Esophagus muscularis mucosa (tissue), 4 donors: ENCODE data around the gene KCMF1.

Experiments used
- CTCF ChIP-seq, 3 experiments: fragments of 200-600 bp in 2 of 3; fragments of 450-650 bp in 1 of 3; sonication (generic) in 2 of 3; IDR thresholded peaks; one replicate each; pipeline ENCODE4 v1.5.1; 2017 to 2019; ENCODE audit warnings: antibody characterized with exemption in 3 of 3, mild to moderate bottlenecking in 2 of 3, moderate library complexity in 1 of 3
- EP300 ChIP-seq: sonication (generic); formaldehyde crosslinking; IDR thresholded peaks from one replicate; pipeline ENCODE4 v1.6.1; 2017; ENCODE audit warnings: antibody characterized with exemption
- POLR2A ChIP-seq: fragments of 450-650 bp; IDR thresholded peaks from one replicate; pipeline ENCODE4 v1.6.1; 2017; ENCODE audit warnings: antibody characterized with exemption, moderate library complexity, mild to moderate bottlenecking, low read depth
- POLR2AphosphoS5 ChIP-seq, 2 donors: sonication (generic); formaldehyde crosslinking; IDR thresholded peaks; one replicate each; pipeline ENCODE4 v1.6.1; 2017; ENCODE audit warnings: antibody characterized with exemption in 2 of 2

DNA sequence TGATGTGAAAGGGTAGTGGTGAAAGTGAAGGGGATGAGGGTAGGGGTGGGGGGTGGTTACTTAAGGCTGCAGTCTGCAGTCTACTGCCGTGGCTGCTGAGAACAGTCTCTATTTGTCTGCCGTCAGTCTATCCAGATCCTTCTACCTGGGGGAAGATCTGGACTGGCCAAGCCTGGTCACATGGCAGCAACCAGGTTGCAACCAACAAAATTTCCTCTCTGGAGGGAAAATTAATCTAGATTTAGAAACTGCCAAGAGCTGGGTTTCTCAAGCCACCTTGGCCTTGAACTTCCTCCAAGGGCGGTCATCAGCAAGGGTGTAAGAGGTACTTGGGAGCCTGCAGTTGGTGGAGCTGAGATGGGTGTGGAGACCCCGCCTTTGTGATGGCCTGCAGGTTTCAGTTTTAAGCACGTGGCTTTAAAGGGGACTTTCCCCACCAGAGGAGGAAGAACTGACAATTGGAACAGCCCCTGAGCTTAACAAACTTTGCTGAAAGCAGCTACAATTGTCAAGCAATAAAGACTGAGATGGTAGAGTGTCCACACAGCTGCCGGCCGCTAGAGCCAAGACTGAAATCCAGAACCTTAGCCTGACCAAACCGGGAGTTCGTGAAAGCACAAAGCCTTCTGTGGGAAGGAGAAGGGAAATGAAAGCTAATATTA is 31.4 kb upstream of the KCMF1 start:
- TF ChIP-seq CTCF (IDR thresholded peaks at IDR 0.05) (no peak), POLR2A (no peak), POLR2AphosphoS5 (IDR thresholded peaks at IDR 0.05) (no peak), EP300 (no peak)
